WERI-Rb-1 (cell line): ENCODE measurements around the gene GPATCH2L.
A peak's percentile ranks its signal among the peaks of the same experiment; 100 is the strongest.

Experiments used
- DNase-seq: peaks from one replicate; pipeline ENCODE4 v3.0.0-alpha.2; 2020
- H3K27ac ChIP-seq: fragments of 250-450 bp; sonication (Bioruptor Pico); 2 replicates; pipeline ENCODE4 v1.5.1; 2020; ENCODE audit warnings: mild to moderate bottlenecking, moderate library complexity
- H3K27me3 ChIP-seq: fragments of 250-450 bp; sonication (Bioruptor Pico); 2 replicates; pipeline ENCODE4 v1.5.1; 2021; ENCODE audit warnings: mild to moderate bottlenecking, low read depth, moderate library complexity; ENCODE audit not compliant: insufficient read depth, severe bottlenecking
- H3K36me3 ChIP-seq: fragments of 250-450 bp; sonication (Bioruptor Pico); 2 replicates; pipeline ENCODE4 v1.5.1; 2020; ENCODE audit warnings: mild to moderate bottlenecking, moderate library complexity
- H3K4me3 ChIP-seq: 2 replicates; pipeline ENCODE4 v1.5.1; 2011; ENCODE audit warnings: low read depth, mild to moderate bottlenecking, control low read depth, low read length
- H3K9me3 ChIP-seq: fragments of 250-450 bp; sonication (Bioruptor Pico); 2 replicates; pipeline ENCODE4 v1.5.1; 2021; ENCODE audit warnings: mild to moderate bottlenecking, moderate library complexity; ENCODE audit not compliant: severe bottlenecking
- TF ChIP-seq, protein P1 (sequence below): IDR thresholded peaks from 2 replicates; pipeline ENCODE4 v1.5.1; 2011; ENCODE audit warnings: low read depth, mild to moderate bottlenecking, control low read depth, inconsistent platforms, low read length

GPATCH2L gene

GRCh38 chr14:76151398-76152332, at the start of gene GPATCH2L:
GPATCH2L (plus strand) TSS chr14:76151922; CDS start chr14:76154364, 2,442 bp downstream.
- H3K27ac ChIP-seq = peak within 1 kb of the TSS; percentile 75

DNA sequence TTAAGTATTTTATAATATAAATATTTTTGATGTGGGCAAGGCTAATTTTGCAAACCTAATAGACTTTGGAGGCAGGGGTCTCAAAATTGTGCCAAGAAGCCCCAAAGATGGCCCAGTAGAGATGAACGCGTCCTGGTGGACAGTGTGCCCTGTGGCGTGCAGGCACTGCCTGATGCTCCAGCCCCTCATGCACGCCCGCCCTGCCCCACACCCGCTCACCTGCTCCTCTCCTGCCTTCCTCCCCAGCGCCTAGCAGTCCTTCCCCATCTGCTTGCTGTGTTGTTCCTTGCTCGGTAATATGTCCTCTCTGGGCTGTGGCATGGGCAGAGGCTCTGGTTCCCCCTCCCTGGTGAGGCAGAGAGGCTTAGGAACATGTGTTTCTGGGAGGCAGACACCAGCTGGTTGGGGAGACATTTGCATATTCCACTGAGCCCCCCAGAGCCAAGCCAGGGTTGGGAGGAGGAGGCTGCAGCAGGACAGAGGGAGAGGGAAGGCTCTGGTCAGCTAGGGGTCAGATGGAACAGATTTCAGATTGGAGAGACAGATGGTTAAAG, 46.8 kb upstream of the GPATCH2L start:
- TF ChIP-seq, protein P1, sequence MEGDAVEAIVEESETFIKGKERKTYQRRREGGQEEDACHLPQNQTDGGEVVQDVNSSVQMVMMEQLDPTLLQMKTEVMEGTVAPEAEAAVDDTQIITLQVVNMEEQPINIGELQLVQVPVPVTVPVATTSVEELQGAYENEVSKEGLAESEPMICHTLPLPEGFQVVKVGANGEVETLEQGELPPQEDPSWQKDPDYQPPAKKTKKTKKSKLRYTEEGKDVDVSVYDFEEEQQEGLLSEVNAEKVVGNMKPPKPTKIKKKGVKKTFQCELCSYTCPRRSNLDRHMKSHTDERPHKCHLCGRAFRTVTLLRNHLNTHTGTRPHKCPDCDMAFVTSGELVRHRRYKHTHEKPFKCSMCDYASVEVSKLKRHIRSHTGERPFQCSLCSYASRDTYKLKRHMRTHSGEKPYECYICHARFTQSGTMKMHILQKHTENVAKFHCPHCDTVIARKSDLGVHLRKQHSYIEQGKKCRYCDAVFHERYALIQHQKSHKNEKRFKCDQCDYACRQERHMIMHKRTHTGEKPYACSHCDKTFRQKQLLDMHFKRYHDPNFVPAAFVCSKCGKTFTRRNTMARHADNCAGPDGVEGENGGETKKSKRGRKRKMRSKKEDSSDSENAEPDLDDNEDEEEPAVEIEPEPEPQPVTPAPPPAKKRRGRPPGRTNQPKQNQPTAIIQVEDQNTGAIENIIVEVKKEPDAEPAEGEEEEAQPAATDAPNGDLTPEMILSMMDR = no peak
- Histone ChIP-seq H3K4me3 (no peak overlapping the region), H3K27me3 (no peaks in the 10 kb centered on the region), H3K36me3 (no peaks in the 10 kb centered on the region), H3K9me3 (no peaks in the 10 kb centered on the region), H3K27ac (no peak overlapping the region)
- DNase-seq = peak; percentile 63

More at GRCh38 chr14:76151398-76152332, at the start of gene GPATCH2L:
- TF ChIP-seq, protein P1 = no peak
- Histone ChIP-seq H3K4me3 (peak within 1 kb of the TSS; percentile 97), H3K27me3 (no peaks in the 10 kb centered on the region), H3K9me3 (no peaks in the 10 kb centered on the region), H3K36me3 (peaks cover 18% of the 10 kb centered on the region)
- DNase-seq = peak; percentile 96

DNA sequence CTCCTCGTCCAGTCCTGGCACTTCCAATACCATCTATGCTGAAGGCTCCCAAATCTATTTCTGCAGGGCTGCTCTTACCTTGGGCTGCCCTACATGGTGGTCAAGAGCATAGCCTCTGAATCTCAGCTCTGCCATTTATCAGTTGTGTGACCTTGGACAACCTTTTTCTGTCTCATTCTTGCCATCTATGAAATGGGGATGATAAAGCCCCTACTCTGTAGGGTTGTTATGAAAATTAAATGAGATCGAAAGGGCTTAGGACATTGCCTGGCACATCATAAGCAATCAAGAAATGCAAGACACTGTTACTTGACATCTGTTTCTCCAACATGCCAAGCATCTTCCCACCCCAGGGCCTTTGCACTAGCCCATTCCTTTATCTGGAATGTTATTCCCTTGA, 45.5 kb upstream of the GPATCH2L start:
- Histone ChIP-seq H3K27ac (no peak overlapping the region), H3K4me3 (no peak overlapping the region)
- DNase-seq = no peak

GRCh38 chr14:76109087-76109880, 42.4 kb upstream of the GPATCH2L start:
- Histone ChIP-seq H3K9me3 (no peaks in the 10 kb centered on the region), H3K27me3 (no peaks in the 10 kb centered on the region), H3K36me3 (no peaks in the 10 kb centered on the region), H3K4me3 (no peak overlapping the region), H3K27ac (no peak overlapping the region)
- no peak for DNase-seq
- TF ChIP-seq, protein P1 = no peak

More for the DNA sequence above, 45.5 kb upstream of the GPATCH2L start:
- no peaks in the 10 kb centered on the region for H3K36me3 ChIP-seq
- TF ChIP-seq, protein P1 = no peak
- H3K9me3 ChIP-seq = no peaks in the 10 kb centered on the region
- H3K27me3 ChIP-seq = no peaks in the 10 kb centered on the region

- Histone ChIP-seq H3K4me3 (no peak overlapping the region), H3K9me3 (no peaks in the 10 kb centered on the region), H3K36me3 (no peaks in the 10 kb centered on the region), H3K27ac (no peak overlapping the region), H3K27me3 (no peaks in the 10 kb centered on the region)
- DNase-seq = no peak
- TF ChIP-seq, protein P1 = no peak
Observed at GRCh38 chr14:76112889-76113624, 38.7 kb upstream of the GPATCH2L start.
